Measurements from ENCODE around the gene ZNF350.

DNA sequence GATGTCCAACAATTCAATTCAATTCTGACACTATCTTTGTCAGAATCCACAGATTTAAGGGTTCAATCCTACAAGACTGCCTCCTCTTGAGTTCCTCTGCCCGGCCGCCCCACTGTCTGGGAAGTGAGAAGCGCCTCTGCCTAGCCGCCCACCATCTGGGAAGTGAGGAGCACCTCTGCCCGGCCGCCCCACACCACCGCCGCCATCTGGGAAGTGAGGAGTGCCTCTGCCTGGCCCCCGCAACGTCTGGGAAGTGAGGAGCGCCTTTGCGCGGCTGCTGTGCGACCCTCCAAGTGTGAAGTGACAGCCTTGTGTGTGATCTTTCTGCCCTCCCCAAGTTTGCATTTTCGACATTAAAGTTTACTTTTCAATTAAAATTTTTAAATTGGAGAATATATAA lies 35.6 kb upstream of the ZNF350 start:
- TF ChIP-seq EP300 (IDR thresholded peaks at IDR 0.05) (no peak), CTCF (IDR thresholded peaks at IDR 0.05) (no peak), POLR2A (IDR thresholded peaks at IDR 0.05) (no peak)
